Right lung (tissue), 10 donors: ENCODE measurements around the gene NYAP1. TPM values are rescaled to one million over a fixed set of nuclear protein-coding genes. Genes with fewer than 3 reads are reported as not detected.
"Not testable (repeated sequence)": the region's sequence is repeated elsewhere in the genome, so short reads cannot be mapped to it uniquely, and the experiment has no call there.

Source experiments
- DNase-seq, 2 donors: peaks; one replicate each; pipeline ENCODE4 v3.0.0-alpha.2; 2013
- long read RNA-seq, 8 donors: transcript quantifications; one replicate each; lab custom pipeline, GENCODE V29; 2026
- polyA plus RNA-seq, 5 donors: library from polyadenylated mRNA; unstranded; fragments of 120-200 nt; gene quantifications; one replicate each; pipeline versions ENCODE4 v1.2.1 to v1.2.3, GENCODE V29; 2013; ENCODE audit warnings: inconsistent platforms in 1 of 5, low replicate concordance in 1 of 5; ENCODE audit not compliant: insufficient read length in 5 of 5, insufficient read depth in 1 of 5

NYAP1 gene
- 1 to 10 TPM; 2.3 to 5.3 (median 3.0) TPM for polyA plus RNA-seq
- long read RNA-seq, donor 1, partial matches to known transcripts: 0 of 1 reads
- long read RNA-seq, donor 1, other reads (novel, unspliced or antisense): 0 of 1 reads
- long read RNA-seq, donor 2, partial matches to known transcripts: 0 of 1 reads
- long read RNA-seq, donor 2, other reads (novel, unspliced or antisense): 0 of 1 reads
- long read RNA-seq, donor 3: 0 reads
- long read RNA-seq, donor 4: 0 reads
- long read RNA-seq, donor 5: 0 reads
- long read RNA-seq, donor 6: 0 reads
- long read RNA-seq, donor 7: 0 reads
- long read RNA-seq, donor 8: 0 reads

GRCh38 chr7:100483722-100484672 is at the start of gene NYAP1:
NYAP1 (plus strand) TSS chr7:100483927; CDS start chr7:100485312, 1,385 bp downstream.
- DNase-seq: peak; percentile 57 to 70

GRCh38 chr7:100434297-100435144 is 49.2 kb upstream of the NYAP1 start:
- DNase-seq: no peak

- peak in 1 of 2 donors; percentile 33 for DNase-seq
Observed at GRCh38 chr7:100435401-100436304, 48.1 kb upstream of the NYAP1 start.

GRCh38 chr7:100437150-100438100 is 46.3 kb upstream of the NYAP1 start:
- no peak for DNase-seq

- DNase-seq: no peak
Observed at GRCh38 chr7:100438172-100438571, 45.6 kb upstream of the NYAP1 start.

DNA sequence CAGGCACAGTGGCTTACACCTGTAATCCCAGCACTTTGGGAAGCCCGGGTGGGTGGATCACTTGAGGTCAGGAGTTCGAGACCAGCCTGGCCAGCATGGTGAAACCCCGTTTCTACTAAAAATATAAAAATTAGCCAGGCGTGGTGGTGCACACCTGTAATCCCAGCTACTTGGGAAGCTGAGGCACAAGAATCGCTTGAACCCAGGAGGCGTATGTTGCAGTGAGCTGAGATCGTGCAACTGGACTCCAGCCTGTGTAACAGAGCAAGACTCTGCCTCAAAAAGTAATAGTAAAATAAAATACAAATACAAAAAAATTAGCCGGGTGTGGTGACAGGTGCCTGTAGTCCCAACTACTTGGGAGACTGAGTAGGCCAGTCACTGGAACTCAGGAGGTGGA is 45.0 kb upstream of the NYAP1 start:
- not testable (repeated sequence) for DNase-seq

DNA sequence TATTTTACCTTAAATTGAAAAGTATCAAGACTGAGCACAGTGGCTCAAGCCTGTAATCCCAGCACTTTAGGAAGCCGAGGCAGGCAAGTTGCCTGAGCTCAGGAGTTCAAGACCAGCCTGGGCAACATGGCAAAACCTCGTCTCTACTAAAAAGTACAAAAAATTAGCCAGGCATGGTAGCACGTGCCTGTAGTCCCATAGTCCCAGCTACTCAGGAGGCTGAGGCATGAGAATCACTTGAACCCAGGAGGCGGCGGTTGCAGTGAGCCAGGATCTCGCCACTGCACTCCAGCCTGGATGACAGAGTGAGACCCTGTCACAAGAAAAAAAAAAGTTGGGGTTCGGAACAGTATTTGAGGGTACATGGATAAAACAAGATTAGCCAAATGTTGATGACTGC is 44.5 kb upstream of the NYAP1 start:
- DNase-seq: not testable (repeated sequence)

- no peak for DNase-seq
Observed at GRCh38 chr7:100441641-100442535, 41.8 kb upstream of the NYAP1 start.

DNA sequence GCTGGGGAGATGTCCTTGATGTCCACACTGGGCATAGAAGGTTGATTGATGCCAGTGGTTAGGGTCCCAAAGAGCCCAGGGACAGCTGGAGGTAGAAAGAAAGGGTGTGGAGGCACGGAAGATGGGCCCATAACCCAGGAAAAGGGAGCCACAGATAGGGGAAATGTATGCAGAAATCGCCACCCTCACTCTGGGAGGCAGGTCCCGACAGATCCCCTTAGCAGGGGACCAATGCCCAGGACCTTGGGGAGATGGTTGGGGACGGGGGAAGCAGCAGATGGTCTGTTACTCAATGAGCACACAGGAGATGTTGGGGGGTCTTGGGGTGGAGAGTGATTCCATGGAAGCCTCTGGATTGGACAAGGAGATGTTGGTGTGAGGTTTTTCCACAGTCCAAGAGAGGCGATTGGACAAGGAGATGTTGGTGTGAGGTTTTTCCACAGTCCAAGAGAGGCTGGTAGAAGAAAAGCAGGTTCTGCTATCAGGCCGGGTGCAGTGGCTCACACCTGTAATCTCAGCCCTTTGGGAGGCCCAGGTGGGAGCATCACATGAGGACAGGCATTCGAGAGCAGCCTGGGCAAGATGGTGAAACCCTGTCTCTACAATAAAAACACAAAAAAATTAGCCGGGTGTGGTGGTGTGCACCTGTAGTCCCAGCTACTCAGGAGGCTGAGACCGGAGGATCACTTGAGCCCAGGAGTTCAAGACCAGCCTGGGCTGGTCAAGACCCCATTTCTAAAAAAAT is 40.5 kb upstream of the NYAP1 start:
- DNase-seq: no peak

DNA sequence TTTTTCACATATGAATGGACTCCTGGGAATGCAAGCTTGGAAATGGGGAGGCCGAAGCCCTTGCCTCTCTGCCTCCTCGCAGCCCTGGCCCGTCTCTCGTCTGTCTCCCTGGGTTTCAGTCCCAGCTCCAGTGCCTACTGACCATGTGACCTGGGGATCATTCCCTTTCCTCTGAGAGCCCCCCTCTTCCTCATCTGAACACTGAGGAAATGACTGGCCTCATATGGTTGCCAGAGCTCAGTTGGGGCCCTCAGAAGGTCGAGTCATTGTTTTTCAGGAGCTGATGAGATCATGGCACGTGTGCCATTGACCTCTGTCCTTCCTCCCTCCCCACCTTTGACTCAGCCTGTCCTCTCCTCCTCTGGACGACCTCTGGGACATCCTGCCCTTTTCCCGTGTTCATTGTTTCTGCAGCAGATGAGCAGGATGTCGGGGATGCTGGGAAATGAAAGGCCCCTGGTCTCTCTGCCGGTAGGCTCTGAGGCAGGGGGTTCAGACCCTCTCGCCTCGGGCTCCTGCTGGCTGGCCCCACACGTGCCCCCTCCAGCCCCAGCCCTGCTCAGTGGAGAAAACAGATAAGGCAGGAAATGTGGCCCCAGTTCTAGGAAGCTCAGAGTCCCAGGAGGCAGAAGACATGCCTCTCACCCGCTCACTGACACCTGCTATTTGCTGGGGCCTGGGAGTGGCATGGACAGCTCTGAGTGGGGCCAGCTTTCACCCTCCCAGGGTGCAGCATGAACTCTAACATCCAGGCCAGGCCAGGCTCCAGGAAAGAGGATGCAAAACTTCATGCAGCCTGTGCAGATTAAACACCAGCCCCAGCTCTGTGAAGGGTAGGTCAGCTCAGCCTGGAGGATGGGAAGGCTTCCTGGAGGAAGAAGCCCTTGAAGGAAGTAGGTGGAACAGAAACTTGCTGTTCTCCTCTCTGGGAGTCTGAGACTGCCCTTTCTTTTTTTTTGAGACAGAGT is 39.1 kb upstream of the NYAP1 start:
- peak in 1 of 2 donors; percentile 40 for DNase-seq

DNA sequence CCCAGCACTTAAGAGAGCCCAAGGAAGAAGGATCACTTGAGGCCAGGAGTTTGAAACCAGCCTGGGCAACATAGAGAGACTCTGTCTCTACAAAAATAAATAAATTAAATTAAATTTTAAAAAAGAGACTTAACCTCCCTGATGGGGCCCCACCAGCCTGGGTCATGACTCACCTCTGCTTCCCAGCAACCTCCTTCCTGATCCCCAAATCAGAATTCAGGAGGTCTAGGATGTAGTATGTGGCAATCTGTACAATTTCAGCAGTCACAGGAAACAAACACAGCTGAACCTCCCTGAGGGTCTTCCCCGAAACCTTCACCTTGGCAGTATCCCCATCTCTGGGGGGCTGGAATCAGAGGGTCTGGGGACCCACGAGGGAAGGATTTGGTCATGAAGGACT is 37.7 kb upstream of the NYAP1 start:
- DNase-seq: no peak

- not testable (repeated sequence) for DNase-seq
Observed at GRCh38 chr7:100447363-100447762, 36.4 kb upstream of the NYAP1 start.

DNA sequence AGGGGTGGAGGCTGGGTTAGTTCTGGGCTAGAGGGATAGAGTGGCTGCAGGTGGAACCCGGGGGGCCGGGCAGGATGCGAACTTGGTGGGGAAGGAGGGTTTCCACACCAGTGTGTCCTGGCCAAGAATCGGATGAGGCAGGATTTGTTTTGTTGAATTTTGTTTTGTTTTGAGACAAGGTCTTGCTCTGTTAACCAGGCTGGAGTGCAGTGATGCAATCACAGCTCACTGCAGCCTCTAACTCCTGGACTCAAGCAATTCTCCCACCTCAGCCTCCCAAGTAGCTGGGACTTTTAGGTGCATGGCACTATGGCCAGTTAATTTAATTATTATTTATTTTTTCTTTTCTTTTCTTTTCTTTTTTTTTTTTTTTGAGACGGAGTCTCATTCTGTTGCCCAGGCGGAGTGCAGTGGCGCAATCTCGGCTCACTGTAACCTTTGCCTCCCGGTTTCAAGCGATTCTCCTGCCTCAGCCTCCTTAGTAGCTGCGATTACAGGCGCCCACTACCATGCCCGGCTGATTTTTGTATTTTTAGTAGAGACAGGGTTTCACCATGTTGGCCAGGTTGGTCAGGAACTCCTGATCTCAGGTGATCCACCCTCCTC is 34.4 kb upstream of the NYAP1 start:
- no peak for DNase-seq

GRCh38 chr7:100452513-100452912 is 31.2 kb upstream of the NYAP1 start:
- DNase-seq: no peak

- not testable (repeated sequence) for DNase-seq
Observed at GRCh38 chr7:100453854-100454253, 29.9 kb upstream of the NYAP1 start.

GRCh38 chr7:100455206-100455605 is 28.5 kb upstream of the NYAP1 start:
- DNase-seq: no peak
